Uterus (tissue), 2 donors: ENCODE data around the gene NR6A1.

Experiments
- POLR2A ChIP-seq, 2 donors: fragments of 450-650 bp; IDR thresholded peaks; one replicate each; pipeline ENCODE4 v1.6.1; 2016; ENCODE audit warnings: antibody characterized with exemption in 2 of 2, mild to moderate bottlenecking in 1 of 2, moderate library complexity in 1 of 2
- TF ChIP-seq, protein P1 (sequence below), 4 experiments: fragments of 200-600 bp in 2 of 4; fragments of 450-650 bp in 2 of 4; sonication (generic) in 2 of 4; IDR thresholded peaks; one replicate each; pipeline ENCODE4 v1.5.1; 2016 to 2019; ENCODE audit warnings: antibody characterized with exemption in 4 of 4, mild to moderate bottlenecking in 2 of 4, moderate library complexity in 1 of 4

GRCh38 chr9:124506931-124507879 lies 263.9 kb downstream of the NR6A1 start, which contains the start of gene NR5A1:
- TF ChIP-seq, protein P1, sequence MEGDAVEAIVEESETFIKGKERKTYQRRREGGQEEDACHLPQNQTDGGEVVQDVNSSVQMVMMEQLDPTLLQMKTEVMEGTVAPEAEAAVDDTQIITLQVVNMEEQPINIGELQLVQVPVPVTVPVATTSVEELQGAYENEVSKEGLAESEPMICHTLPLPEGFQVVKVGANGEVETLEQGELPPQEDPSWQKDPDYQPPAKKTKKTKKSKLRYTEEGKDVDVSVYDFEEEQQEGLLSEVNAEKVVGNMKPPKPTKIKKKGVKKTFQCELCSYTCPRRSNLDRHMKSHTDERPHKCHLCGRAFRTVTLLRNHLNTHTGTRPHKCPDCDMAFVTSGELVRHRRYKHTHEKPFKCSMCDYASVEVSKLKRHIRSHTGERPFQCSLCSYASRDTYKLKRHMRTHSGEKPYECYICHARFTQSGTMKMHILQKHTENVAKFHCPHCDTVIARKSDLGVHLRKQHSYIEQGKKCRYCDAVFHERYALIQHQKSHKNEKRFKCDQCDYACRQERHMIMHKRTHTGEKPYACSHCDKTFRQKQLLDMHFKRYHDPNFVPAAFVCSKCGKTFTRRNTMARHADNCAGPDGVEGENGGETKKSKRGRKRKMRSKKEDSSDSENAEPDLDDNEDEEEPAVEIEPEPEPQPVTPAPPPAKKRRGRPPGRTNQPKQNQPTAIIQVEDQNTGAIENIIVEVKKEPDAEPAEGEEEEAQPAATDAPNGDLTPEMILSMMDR (IDR thresholded peaks at IDR 0.05): no peak
- no peak for TF ChIP-seq POLR2A (IDR thresholded peaks at IDR 0.05)
